Suprapubic skin (tissue), 4 donors: ENCODE results near the gene DARS1.

ENCODE experiments used
- EP300 ChIP-seq: sonication (generic); formaldehyde crosslinking; IDR thresholded peaks from one replicate; pipeline ENCODE4 v1.6.1; 2017; ENCODE audit warnings: antibody characterized with exemption
- POLR2A ChIP-seq, 2 donors: fragments of 450-650 bp; IDR thresholded peaks; one replicate each; pipeline ENCODE4 v1.6.1; 2017; ENCODE audit warnings: antibody characterized with exemption in 2 of 2, mild to moderate bottlenecking in 2 of 2, moderate library complexity in 2 of 2
- POLR2AphosphoS5 ChIP-seq, 3 donors: sonication (generic); formaldehyde crosslinking; IDR thresholded peaks; one replicate each; pipeline ENCODE4 v1.6.1; 2017; ENCODE audit warnings: antibody characterized with exemption in 3 of 3
- TF ChIP-seq, protein P1 (sequence below), 2 donors: fragments of 200-600 bp in 1 of 2; fragments of 450-650 bp in 1 of 2; sonication (generic) in 1 of 2; IDR thresholded peaks; one replicate each; pipeline ENCODE4 v1.5.1; 2016 to 2019; ENCODE audit warnings: antibody characterized with exemption in 2 of 2, mild to moderate bottlenecking in 1 of 2, moderate library complexity in 1 of 2

DNA sequence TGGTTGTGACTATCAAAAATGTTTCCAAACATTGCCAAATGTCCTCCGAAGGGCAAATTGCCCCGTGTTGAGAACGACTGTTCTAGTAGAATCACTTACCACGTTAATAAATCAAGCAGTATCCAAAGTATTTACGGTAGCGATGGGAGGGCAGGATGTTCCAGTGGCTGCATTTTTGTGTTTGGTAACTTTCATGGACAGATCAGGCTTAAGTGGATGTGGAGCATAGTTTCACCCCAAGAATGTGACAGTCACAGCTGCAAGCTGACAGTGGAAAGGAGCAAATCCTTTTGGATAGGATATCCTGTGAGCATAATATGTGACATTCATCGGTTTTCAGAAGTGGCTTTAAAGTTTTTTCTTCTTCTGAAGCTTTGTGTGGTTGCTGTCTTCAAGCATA lies 46.3 kb upstream of the DARS1 start:
- TF ChIP-seq, protein P1, sequence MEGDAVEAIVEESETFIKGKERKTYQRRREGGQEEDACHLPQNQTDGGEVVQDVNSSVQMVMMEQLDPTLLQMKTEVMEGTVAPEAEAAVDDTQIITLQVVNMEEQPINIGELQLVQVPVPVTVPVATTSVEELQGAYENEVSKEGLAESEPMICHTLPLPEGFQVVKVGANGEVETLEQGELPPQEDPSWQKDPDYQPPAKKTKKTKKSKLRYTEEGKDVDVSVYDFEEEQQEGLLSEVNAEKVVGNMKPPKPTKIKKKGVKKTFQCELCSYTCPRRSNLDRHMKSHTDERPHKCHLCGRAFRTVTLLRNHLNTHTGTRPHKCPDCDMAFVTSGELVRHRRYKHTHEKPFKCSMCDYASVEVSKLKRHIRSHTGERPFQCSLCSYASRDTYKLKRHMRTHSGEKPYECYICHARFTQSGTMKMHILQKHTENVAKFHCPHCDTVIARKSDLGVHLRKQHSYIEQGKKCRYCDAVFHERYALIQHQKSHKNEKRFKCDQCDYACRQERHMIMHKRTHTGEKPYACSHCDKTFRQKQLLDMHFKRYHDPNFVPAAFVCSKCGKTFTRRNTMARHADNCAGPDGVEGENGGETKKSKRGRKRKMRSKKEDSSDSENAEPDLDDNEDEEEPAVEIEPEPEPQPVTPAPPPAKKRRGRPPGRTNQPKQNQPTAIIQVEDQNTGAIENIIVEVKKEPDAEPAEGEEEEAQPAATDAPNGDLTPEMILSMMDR (IDR thresholded peaks at IDR 0.05), result no peak
- TF ChIP-seq POLR2A (IDR thresholded peaks at IDR 0.05), result no peak
- no peak for TF ChIP-seq POLR2AphosphoS5 (IDR thresholded peaks at IDR 0.05)
- TF ChIP-seq EP300, result no peak
